ENCODE results near the gene DPF3. TPM values are rescaled to one million over a fixed set of nuclear protein-coding genes. Genes with fewer than 3 reads are reported as not detected.

The DPF3 gene
- total and polyA plus RNA-seq, 2 of the 13 experiments (the other 11 are each of a cell fraction or from before 2014, with no cell fraction given): 0.09 to 0.60 TPM

GRCh38 chr14:72849222-72849621, 44.7 kb downstream of the DPF3 start (continued):
- TF ChIP-seq ZNF547 (CRISPR knock-in tag; IDR thresholded peaks at IDR 0.05) (no peak), SP1 (IDR thresholded peaks at IDR 0.05) (no peak), SP1 (CRISPR knock-in tag; IDR thresholded peaks at IDR 0.05) (no peak), IRF2 (CRISPR knock-in tag; IDR thresholded peaks at IDR 0.05) (no peak), HNRNPL (IDR thresholded peaks at IDR 0.05; ENCODE audit: low read depth, low read length) (no peak), ZNF329 (CRISPR knock-in tag; IDR thresholded peaks at IDR 0.05; ENCODE audit: low read depth) (no peak), YEATS4 (CRISPR knock-in tag; IDR thresholded peaks at IDR 0.05; ENCODE audit: borderline replicate concordance) (peak; percentile 22; the same call in 1 of the 2 replicates), NR2C2 (CRISPR knock-in tag; IDR thresholded peaks at IDR 0.05; ENCODE audit: borderline replicate concordance) (peak; percentile 30; the same call in 1 of the 2 replicates), MYC (CRISPR knock-in tag; IDR thresholded peaks at IDR 0.05; ENCODE audit: borderline replicate concordance) (0 out of 2 replicates have a peak, but pooled peaks have one; percentile 28), FOXK2 (IDR thresholded peaks at IDR 0.05) (no peak), ZNF652 (CRISPR knock-in tag; IDR thresholded peaks at IDR 0.05; ENCODE audit: borderline replicate concordance, low read depth) (no peak), MLX (CRISPR knock-in tag; IDR thresholded peaks at IDR 0.05) (no peak), ZNF773 (CRISPR knock-in tag; IDR thresholded peaks at IDR 0.05; ENCODE audit: borderline replicate concordance) (no peak), GMEB1 (CRISPR knock-in tag; IDR thresholded peaks at IDR 0.05; ENCODE audit: borderline replicate concordance) (no peak), RFXANK (CRISPR knock-in tag; IDR thresholded peaks at IDR 0.05) (no peak), KDM2A (CRISPR knock-in tag; IDR thresholded peaks at IDR 0.05; ENCODE audit: borderline replicate concordance, low read depth) (no peak), CEBPB (IDR thresholded peaks at IDR 0.05; ENCODE audit: borderline replicate concordance, low read depth, low read length) (no peak), ATAD3A (CRISPR knock-in tag; IDR thresholded peaks at IDR 0.05) (no peak), CAMTA2 (CRISPR knock-in tag; IDR thresholded peaks at IDR 0.05; ENCODE audit: borderline replicate concordance) (no peak), DBP (CRISPR knock-in tag; IDR thresholded peaks at IDR 0.05; ENCODE audit: not compliant biosample characterization) (no peak), ZNF576 (CRISPR knock-in tag; IDR thresholded peaks at IDR 0.05) (no peak), ZNF720 (CRISPR knock-in tag; IDR thresholded peaks at IDR 0.05) (no peak), HINFP (CRISPR knock-in tag; IDR thresholded peaks at IDR 0.05; ENCODE audit: low read depth) (no peak), FOXP4 (CRISPR knock-in tag; IDR thresholded peaks at IDR 0.05) (no peak), FOXJ3 (CRISPR knock-in tag; IDR thresholded peaks at IDR 0.05; ENCODE audit: borderline replicate concordance) (no peak), ZNF883 (CRISPR knock-in tag; IDR thresholded peaks at IDR 0.05; ENCODE audit: not compliant biosample characterization) (no peak), SSRP1 (CRISPR knock-in tag; IDR thresholded peaks at IDR 0.05) (no peak)
